NCI-H2029 treated with DMSO at 0.1 percent for 48 hours (cell line): ENCODE measurements around the gene CNNM1.

Experiments
- DNase-seq: peaks from one replicate; lab custom pipeline; 2025; lab: John Stamatoyannopoulos, UW

The CNNM1 gene

DNA sequence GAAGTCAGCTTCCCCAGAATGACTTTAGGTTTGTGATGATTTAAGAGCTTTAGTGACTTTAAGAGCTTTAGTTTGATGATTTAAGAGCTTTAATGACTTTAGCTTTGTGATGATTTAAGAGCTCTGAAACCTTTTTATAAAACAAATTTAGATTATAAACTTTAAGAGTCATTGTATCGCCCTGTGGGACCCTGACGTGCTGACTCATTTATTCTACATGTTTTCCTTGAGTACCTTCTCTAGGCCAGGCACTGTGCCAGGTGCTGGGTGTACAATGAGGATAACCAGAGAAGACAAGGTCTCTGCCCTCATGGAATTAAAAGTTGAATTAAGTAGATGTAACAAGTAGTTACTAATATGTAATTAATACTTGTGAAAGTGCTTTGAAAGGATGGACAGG, 45.4 kb downstream of the CNNM1 start:
- DNase-seq, result no peak

DNA sequence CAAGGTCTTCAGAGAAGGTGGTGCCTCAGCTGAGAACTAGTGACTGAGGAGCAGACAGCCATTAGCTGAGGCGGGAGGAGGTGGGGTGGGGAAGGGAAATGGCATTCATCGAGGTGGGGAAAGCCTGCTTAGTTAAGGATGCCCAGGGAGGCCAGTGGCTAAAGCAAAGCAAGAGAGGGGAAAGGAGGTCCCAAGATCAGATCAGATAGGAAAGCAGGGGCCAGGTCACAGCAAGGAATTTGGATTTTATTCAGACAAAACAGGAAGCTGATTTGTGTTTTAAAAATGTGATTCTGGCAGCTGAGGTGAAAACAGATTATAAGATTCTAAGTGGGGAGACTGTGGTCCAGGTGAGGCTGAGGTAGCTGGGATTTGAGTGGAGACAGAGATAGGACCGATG, 45.8 kb downstream of the CNNM1 start:
- DNase-seq, result no peak

DNA sequence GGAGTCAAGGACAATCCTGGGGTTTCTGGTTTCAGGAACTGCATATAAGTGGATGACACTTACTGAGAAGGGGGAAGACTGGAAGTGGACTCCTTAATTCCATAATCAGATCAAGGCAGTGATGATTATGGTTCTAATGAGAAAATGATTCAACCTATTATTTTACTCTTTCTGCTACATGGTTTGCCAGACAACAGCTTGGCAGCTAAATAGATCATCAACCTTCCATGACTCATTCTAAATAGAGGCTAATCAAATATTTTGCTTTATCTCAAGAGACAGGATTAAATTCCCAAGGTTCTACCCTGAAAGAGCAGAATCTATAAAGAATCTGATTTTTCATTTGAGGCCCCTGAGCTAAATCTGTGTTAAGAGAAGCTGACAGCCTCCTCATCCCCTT, 46.3 kb downstream of the CNNM1 start:
- DNase-seq, result no peak

DNA sequence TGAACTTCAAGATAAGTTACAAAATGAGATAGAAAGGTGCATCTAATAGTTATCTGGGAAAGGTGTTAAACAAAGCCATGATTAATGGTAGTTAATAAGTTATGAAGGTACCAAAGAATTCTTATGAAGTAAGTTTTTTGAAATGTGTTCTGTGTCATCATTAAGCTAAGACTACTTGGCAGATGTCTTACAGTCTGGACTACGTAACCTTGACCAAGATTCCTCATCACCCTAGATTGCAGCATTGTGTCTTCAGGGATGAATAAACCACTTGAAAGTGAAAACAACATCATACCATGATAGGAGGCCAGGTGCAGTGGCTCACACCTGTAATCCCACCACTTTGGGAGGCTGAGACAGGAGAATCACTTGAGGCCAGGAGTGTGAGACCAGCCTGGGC, 53.0 kb downstream of the CNNM1 start:
- DNase-seq, result no peak

DNA sequence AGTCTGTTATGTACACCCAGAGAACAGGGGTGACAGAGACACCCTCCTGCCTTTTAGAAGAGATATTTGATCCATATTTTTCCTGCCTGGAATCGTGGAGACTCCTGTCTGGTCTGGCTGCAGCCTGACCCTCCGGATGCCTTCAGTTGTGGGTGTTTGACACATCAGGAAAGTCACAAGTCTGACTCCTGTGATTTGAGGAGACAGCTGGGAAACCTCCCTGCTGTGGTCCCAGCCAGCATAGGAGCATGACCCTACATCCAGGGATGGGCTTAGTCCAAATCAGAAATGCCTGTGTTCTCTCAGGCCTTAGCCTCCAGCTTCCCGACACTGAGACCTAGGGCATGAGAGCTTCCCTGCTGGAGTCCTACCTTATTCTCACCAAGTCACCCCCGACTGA, 57.9 kb downstream of the CNNM1 start:
- DNase-seq, result no peak

DNA sequence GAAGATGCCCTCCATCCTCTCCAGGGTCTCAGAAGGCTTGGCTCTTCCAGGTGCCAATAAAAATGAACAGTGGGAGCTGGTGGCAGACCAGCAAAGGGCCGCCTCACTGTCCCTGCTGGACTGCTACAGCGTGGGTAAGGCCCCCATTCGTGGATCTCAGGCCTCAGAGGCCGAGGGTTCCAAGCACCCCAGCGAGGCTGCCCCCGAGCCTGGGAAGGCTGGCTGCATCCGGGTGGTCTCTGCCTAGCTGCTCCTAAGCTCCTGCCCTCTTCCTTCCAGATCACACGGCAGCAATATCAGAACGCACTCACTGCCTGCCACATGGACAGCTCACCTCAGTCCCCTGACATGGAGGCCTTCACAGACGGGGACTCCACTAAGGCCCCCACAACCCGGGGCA, 58.4 kb downstream of the CNNM1 start:
- no peak for DNase-seq

DNA sequence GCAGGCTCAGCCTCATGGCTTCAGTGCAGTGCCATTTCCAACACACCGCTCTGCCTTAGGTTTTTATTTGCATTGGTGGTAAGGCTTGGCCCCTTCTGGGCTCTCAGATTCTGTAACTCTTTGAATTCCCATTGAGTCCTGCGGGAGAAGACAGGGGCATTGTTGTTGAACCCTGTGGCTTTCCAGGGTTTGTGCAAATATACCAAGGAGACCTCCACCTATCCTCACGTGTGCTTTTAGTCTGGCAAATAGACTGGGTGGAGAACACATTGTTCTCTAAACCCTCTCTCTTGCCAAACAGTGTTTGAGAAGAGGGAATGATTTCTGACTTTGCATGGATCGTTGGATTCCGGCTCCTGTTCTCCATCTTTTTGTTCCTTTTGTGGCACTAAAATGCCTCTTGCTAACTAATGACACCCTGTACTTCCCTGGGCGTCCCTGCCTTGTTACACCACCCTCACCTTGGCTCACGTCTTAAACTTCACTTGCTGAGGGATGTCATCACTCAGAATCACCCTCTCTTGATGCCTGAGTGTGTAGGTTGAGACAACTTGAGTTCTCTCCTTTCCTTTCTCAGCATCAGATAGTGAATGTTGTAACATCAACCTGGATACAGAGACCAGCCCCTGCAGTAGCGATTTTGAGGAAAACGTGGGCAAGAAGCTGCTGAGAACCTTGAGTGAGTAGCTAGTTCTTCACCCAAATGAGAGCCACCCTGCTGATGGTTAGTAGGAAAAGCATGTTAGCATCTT, 60.7 kb downstream of the CNNM1 start:
- no peak for DNase-seq

DNA sequence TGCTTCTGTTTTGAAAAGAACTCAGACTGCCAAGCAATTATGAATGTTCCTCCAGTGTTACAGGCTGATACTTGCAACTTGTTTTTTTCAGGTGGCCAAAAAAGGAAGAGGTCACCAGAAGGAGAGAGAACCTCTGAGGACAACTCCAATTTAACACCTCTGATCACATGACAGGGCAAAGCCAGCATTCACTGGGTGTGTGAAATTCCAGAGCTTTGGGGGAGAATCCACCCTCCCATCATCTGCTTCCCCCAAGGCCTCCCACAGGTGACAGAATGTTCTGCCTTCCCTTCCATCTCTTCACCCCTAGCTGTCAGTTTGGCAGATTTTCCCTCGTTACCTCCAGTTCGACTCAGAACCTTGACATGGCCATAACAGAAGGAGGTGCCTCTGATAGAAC, 62.2 kb downstream of the CNNM1 start:
- DNase-seq, result no peak

DNA sequence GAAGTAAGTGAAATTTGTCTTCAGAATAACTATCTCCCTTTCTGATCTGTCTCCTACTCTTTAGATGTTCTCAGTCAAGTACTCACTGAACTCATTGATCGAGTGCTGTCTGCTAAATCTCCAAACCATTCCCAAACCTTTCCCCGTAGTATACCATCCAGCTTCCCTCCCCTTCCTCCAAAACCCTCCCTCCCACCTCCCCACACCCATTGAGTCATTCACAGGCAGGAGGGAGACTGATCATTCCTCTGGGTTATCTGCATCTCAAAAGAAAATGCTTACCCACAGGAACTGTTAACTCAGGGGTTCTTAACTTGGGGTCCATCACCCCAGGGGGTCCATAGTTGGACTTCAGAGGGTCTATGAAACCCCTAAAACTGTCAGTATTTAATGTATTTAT, 63.9 kb downstream of the CNNM1 start:
- no peak for DNase-seq

DNA sequence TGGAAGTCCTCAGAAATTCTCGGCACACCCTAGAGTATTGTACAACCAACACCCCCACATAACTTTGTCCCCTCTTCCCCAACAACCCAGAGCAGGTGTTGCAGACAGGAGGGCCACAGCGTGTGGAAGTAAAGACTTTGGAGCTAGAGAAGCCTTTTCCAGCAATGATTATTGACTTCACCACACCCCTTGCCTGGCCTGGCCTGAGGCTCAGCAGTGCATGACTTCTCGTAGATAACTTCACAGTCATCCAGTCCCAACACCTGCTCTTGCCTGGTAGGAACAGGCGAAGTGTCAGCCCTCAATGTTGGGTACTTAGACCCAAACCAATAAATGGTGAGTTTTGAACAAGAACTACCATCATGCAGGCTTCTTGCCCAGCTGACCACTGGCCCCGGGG, 64.5 kb downstream of the CNNM1 start:
- no peak for DNase-seq

DNA sequence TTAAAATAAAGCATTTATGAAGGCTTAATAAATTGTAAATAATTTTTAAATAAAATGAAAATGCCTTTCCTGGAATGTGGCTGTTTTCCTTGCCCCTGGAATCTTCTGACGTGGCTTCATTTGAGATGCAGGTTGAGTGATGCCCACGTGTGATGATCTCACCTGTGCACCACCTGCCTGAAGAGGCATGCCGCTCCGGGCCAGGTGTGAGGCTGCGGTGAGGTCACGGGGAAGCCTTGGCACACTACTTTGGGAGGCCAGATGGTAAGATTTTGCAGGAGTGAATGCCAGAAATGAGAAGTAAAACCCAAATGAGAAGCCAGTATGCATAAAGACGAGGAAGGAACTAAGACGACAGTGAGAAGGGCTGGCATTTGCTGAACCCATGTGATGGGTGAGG, 65.1 kb downstream of the CNNM1 start:
- peak; percentile 68 for DNase-seq

DNA sequence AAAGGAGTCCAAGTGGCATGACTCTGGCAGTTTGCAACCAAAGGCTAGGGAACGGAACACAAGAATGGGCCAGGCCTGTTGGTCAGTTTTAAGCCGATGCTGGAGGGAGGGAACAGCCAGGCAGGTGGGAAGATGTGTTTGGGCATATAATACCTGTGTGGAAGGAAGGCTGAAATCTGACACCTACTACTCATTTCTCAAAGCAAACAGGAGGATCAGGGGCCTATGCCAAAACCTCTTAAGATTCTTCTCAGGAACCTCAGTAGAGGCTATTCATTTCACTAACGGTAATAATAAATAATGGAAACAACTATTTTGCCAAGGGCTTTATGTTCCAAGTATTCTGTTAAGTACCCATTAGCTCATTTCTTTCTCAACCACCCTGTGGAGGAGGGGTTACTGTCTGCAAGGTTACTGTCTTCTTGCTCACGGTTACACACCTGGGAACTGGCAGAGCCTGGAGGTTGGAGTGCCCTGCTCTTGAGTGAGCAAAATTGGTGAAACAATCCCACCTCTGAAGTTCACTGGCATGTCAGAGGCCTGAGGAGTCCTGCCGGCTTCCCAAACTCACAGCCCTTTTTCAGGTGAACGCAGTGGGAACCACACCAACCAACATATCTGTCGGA, 65.7 kb downstream of the CNNM1 start:
- peak; percentile 67 for DNase-seq

DNA sequence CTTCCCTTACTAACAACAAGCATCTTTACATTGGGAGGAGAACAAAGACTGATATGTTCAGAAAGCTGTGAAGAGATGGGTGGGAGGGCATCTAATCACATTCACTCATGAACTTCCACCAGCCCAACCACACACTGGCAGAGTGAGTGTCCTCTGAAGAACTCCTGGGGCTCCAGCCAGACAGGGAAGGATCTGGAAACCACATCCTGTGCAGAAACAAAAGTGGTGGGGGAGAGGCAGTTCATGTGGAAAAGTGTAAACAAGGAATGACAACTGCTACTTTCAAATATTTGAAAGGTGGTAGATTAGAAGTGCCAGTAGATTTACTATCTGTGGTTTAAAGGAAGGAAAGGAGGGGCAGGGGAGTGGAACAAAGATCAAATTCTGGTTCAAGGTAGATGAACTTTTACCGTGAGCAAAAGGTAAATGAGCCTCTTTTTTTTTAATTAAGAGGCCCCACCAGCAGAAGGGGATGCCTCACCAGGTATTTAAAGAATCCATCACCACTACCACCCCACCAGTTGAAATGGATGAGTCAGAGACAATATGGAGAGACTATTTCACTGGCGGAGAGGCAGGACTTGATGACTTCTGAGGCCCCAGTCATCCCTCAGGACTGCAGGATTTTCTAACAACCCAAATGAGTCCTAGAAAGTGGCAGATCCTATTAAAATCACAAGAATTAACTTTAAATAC, 66.7 kb downstream of the CNNM1 start:
- peak; percentile 63 for DNase-seq

DNA sequence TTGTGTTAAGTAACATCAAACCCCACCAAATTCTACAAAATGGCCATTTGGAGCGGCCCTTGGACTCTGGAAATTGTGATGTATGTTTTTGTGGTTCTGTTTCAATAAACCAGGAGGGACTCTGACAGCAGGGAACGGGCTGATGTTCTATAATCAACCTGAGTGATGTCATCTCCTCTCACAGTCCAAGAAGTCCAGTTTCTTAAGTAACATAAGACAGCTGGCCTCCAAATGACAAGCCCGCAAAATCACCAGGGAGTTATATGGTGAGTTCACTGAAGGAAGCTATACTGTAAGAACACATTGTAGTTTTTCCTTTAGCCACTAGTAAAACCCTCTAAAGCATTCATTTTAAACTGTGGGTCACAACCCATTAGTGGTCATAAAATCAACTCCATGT, 67.3 kb downstream of the CNNM1 start:
- DNase-seq, result no peak

DNA sequence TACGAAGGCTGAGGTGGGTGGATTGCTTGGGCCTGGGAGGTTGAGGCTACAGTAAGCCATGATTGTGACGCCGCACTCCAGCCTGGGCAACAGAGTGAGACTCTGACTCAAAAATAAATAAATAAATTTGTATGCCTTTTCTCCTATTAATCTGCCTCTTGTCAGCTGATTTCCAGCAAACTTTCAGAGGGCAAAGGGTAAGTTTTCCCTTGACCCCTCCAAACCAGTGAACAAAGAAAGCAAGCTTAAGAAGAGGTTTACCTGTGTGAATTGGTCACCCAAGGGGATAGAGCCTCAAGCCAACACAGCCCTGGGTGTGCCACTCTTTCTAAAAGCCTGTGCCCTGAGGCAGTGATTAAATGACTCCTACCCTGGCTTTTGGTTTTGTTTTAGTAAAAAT, 70.5 kb downstream of the CNNM1 start:
- no peak for DNase-seq

DNA sequence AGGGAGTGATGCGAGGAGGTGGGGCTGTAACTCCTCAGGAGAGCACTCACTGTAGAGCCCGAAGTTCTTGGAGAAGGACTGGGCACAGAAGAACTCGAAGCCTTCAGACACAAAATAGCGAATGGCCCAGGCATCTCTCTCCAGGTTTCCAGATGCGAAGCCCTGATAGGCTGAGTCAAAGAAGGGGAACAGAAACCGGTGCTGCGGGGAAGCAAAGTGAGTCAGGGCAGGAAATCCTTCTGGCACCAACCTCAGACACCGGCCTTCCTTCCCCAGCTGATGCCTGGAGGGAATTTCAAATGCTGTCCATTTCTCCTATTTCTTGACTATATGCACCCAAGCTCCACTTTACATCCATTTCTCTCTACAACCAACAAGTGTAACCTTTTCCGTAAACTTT, 74.5 kb downstream of the CNNM1 start:
- DNase-seq, result no peak

DNA sequence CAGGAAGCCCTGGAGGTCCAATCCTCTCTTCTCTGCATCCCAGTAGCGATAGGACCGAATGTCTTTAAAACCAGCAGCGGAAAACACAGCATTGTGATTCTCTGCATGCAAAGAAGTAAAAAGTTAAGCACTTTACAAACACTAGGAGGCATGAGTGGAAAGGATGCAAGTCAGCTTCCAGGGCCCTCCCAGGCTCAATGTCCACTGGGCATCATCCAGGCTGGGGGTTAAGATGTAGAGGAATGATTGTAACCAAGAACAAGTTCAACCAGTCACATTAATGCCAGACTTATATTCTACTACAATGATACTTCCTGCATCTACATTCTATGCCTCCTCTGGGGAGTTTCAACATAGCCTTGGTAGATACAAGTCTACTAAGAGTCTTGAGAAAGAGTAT, 77.0 kb downstream of the CNNM1 start:
- no peak for DNase-seq

DNA sequence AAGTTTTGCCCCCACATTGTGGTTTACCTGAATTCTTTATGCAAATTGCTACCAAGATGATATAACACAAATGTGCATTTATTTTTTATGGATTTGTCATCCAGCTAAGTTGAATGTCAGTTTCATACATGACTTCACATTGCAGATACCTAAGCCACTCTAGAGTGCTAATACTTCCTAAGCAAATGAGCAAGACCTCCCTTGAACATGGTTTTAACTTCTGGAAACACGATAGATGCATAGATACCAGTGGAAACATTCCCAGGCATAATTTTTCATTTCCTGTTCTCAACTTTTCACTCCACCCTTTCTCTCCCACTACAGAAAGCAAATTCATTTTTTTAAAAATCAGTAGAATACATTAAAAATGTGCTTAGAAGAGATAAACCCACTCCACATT, 81.0 kb downstream of the CNNM1 start:
- no peak for DNase-seq

DNA sequence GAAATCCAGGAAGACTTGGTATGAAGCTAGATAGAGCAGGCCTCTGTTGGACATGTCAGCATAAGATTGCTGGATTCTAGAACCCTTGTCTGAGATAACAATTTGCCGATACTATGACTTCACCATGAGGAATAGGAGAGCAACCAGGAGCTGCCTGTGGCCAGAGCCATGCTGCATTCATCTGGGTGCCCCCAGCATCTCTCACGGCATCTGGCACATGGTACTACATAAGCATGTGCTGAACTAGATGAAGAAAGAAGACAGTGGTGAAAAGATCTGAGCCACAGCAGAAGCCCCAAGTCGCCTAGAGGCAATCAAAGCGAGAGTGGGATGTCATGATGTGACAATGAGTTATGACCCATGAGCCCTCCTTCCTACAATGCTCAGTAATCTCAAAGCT, 81.7 kb downstream of the CNNM1 start:
- no peak for DNase-seq

DNA sequence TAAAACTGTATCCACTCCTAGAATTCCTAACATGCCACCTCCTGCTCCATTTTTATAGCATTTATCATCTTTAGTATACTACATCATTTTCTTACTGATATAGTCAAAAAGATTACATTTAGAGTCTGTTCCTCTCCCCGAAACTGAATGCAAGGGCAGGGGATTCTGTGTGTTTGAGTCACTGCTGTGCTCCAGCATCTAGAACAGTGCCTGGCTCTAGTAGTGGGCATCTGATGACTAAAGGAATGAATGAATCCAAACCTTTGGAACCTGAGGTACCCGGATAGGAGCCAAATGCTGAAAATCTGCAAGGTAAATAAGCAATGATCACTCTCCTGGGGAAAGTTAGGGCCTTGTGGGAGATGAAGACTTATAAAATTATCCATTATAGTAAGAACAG, 82.4 kb downstream of the CNNM1 start:
- DNase-seq, result no peak

DNA sequence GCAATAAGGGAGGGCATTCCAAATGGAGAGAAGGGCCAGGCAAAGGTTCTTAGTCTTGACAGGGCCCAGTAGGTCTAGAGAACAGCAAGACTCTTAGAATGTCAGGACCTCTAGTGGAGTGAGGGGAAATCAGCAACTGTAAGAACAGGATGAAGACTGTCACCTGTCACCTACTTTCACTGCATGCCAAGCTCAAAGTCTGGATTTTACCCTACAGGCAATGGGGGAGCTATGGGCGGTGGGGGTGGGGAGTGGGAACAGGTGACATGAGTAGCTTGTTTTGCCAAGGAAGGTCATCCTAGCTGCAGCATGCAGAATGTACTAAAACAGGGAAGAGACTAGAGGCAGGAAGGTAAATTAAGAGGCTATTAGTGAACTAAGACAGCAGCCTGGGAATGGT, 82.9 kb downstream of the CNNM1 start:
- no peak for DNase-seq

DNA sequence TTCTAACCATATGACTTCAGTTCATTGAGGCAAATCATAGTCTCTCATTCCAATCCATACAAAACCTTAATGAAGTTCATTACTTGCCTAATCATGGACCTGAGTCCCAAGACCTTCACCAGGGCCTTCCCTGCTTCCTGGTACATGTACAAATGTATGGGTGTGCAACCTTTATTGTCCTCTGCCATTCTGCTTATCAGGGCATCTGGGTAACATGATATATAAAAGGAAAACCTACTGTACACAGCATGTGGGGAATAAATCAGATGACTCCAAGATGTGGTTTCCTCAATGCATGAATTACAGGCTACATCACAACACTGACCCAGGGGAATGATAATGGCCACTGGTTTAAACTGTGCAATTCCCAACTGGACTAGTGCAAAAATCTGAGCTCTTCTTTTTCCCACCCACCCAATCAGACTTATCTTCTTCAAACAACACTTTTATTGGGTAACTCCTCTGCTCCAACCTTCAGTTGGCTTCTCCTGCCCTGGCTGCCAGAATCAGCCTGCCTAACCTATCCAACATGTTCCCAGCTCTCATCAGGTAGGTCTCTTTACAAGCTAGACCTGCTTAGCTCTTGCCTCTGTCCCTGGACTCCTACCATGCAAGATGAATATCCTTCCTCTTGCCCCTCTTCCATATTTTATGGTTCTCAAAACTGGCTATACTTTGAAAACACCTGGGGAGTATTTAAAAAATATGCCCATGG, 89.9 kb downstream of the CNNM1 start:
- DNase-seq, result no peak

DNA sequence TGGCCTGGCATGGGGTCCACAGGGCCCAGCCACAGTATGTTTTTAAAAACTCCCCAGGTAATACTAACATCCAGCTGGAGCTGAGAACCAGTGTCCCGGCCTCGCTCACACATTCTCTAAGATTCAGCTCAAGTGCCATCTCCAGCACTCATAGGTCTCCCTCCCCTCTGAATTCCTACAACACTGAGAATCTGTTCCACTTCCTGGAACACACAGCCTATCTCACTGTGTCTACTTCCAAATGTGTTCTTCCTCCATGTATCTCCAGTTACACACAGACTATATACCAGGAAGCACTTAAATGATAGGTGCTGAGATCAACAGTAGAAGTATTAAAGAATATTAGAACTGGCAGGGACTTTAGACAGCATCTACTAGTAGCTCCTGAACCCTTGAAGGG, 90.5 kb downstream of the CNNM1 start:
- DNase-seq, result no peak
